Lung (tissue), 12 donors: ENCODE data around the gene DIRAS1. TPM values are rescaled to one million over a fixed set of nuclear protein-coding genes. Genes with fewer than 3 reads are reported as not detected.

Experiments
- ATAC-seq: fragments of 200-7000 bp; cut with Tn5 transposase; one replicate; pipeline ENCODE4 v1.9.1; 2020; ENCODE audit warnings: moderate number of reproducible peaks; ENCODE audit not compliant: insufficient read depth, low FRiP score
- DNase-seq, 3 donors: peaks; one replicate each; pipeline ENCODE4 v3.0.0-alpha.2; 2013 to 2017
- H3K27ac ChIP-seq, 2 donors: one replicate each; pipeline ENCODE4 v1.5.1; 2013; ENCODE audit warnings: mild to moderate bottlenecking in 2 of 2, moderate library complexity in 2 of 2, control low read depth in 1 of 2, inconsistent platforms in 1 of 2, low read depth in 1 of 2, low read length in 1 of 2
- H3K27me3 ChIP-seq, 3 donors: one replicate each; pipeline ENCODE4 v1.5.1; 2013; ENCODE audit warnings: low read length in 2 of 3; ENCODE audit not compliant: control insufficient read depth in 3 of 3, insufficient read depth in 3 of 3
- H3K36me3 ChIP-seq, 4 donors: one replicate each; pipeline ENCODE4 v1.5.1; 2013; ENCODE audit warnings: low read length in 4 of 4, mild to moderate bottlenecking in 1 of 4, moderate library complexity in 1 of 4; ENCODE audit not compliant: control insufficient read depth in 4 of 4, insufficient read depth in 4 of 4
- H3K4me1 ChIP-seq, 5 donors: one replicate each; pipeline ENCODE4 v1.5.1; 2013; ENCODE audit warnings: low read length in 5 of 5, mild to moderate bottlenecking in 2 of 5, moderate library complexity in 1 of 5; ENCODE audit not compliant: control insufficient read depth in 5 of 5, insufficient read depth in 5 of 5
- H3K4me3 ChIP-seq: one replicate; pipeline ENCODE4 v1.5.1; 2013; ENCODE audit warnings: mild to moderate bottlenecking, control low read depth, moderate library complexity
- H3K9ac ChIP-seq, 2 donors: one replicate each; pipeline ENCODE4 v1.5.1; 2013; ENCODE audit warnings: low read length in 2 of 2, control low read depth in 1 of 2; ENCODE audit not compliant: insufficient read depth in 1 of 2
- H3K9me3 ChIP-seq, 4 donors: one replicate each; pipeline ENCODE4 v1.5.1; 2013; ENCODE audit warnings: low read length in 3 of 4, mild to moderate bottlenecking in 1 of 4, moderate library complexity in 1 of 4; ENCODE audit not compliant: control insufficient read depth in 4 of 4, insufficient read depth in 3 of 4
- CTCF ChIP-seq: IDR thresholded peaks from 2 replicates; pipeline ENCODE4 v1.5.1; 2012; ENCODE audit warnings: mild to moderate bottlenecking; ENCODE audit errors: control extremely low read depth, extremely low read depth
- WGBS, 2 donors: extraction: QIAGEN DNeasy Blood & Tissue Kit; methylation state at CpG; one replicate each; pipeline ENCODE4 v1.1.7; 2013; 5-methylcytosine and 5-hydroxymethylcytosine counted together
- polyA plus RNA-seq, 2 donors: library from polyadenylated mRNA; stranded (reverse); fragments of 200-250 nt; gene quantifications; one replicate each; pipeline ENCODE4 v1.2.1, GENCODE V29; 2013
- total RNA-seq, 2 donors: library from RNA; depleted of rRNA in 1 of 2; stranded (reverse); fragments of >200 nt in 1 of 2; gene quantifications; one replicate each; pipeline ENCODE4 v1.2.1, GENCODE V29; 2014 to 2021
- donor health status: control.
- donor health status: control.
- donor health status: Bipolar disorder and iron deficiency.
- donor health status: healthy.
- donor health status: DM: yes; HTN: yes; CAD: no.

Gene DIRAS1
- total and polyA plus RNA-seq, 4 donors: 0.37 to 1.2 (median 0.58) TPM

GRCh38 chr19:2701361-2702169 is 19.6 kb downstream of the DIRAS1 start:
- ATAC-seq (no peak), DNase-seq (no peak)
- peaks cover 0 to 7% (median 0%) of the 10 kb centered on the region in 5 donors for H3K4me1 ChIP-seq
- peak overlapping the region; percentile 75 for H3K4me3 ChIP-seq
- H3K9ac ChIP-seq: no peak overlapping the region
- H3K9me3 ChIP-seq: no peaks in the 10 kb centered on the region
- H3K27ac ChIP-seq: peak overlapping the region in 1 of 2 donors; percentile 94
- H3K27me3 ChIP-seq: peaks cover 0 to 32% (median 26%) of the 10 kb centered on the region in 3 donors
- no peaks in the 10 kb centered on the region for H3K36me3 ChIP-seq
- 11 to 13% methylated on average over 9 of the region's 9 CpGs for WGBS, 2 donors
- TF ChIP-seq CTCF: no peak

GRCh38 chr19:2700660-2701360 is 20.4 kb downstream of the DIRAS1 start:
- DNase-seq (no peak), ATAC-seq (no peak)
- peaks cover 0 to 7% (median 0%) of the 10 kb centered on the region in 5 donors for H3K4me1 ChIP-seq
- no peak overlapping the region for H3K27ac ChIP-seq
- WGBS, 2 donors: 53 to 69% methylated on average over 26 of the region's 26 CpGs
- peaks cover 0 to 32% (median 26%) of the 10 kb centered on the region in 3 donors for H3K27me3 ChIP-seq
- H3K36me3 ChIP-seq: no peaks in the 10 kb centered on the region
- no peaks in the 10 kb centered on the region for H3K9me3 ChIP-seq
- TF ChIP-seq CTCF: no peak
- no peak overlapping the region for H3K9ac ChIP-seq
- no peak overlapping the region for H3K4me3 ChIP-seq

- no peak overlapping the region for H3K27ac ChIP-seq
- peaks cover 0 to 32% (median 26%) of the 10 kb centered on the region in 3 donors for H3K27me3 ChIP-seq
- 78 to 87% methylated on average over 15 of the region's 15 CpGs for WGBS, 2 donors
- TF ChIP-seq CTCF: no peak
- H3K4me1 ChIP-seq: peaks cover 0 to 16% (median 2%) of the 10 kb centered on the region in 5 donors
- DNase-seq (no peak), ATAC-seq (no peak)
- H3K4me3 ChIP-seq: no peak overlapping the region
- no peaks in the 10 kb centered on the region for H3K9me3 ChIP-seq
- H3K9ac ChIP-seq: no peak overlapping the region
- no peaks in the 10 kb centered on the region for H3K36me3 ChIP-seq
Observed at GRCh38 chr19:2699413-2700140, 21.6 kb downstream of the DIRAS1 start.
